CD4-positive, alpha-beta T cell (primary cell): ENCODE results near the gene SORCS2. TPM values are rescaled to one million over a fixed set of nuclear protein-coding genes. Genes with fewer than 3 reads are reported as not detected.
A peak's percentile ranks its signal among the peaks of the same experiment; 100 is the strongest.

ENCODE experiments used
- ATAC-seq: fragments of 200-7000 bp; cut with Tn5 transposase; one replicate; pipeline ENCODE4 v1.10.0; 2022; ENCODE audit warnings: mild to moderate bottlenecking; ENCODE audit not compliant: poor library complexity
- CTCF ChIA-PET: fragments of 350-600 bp; sonication (Branson Sonifier 250); formaldehyde crosslinking; loops from one replicate; lab custom pipeline; 2021; ENCODE audit warnings: antibody characterized with exemption, inconsistent platforms; lab: Charles Lee
- POLR2A ChIA-PET: fragments of 350-600 bp; sonication (Branson Sonifier 250); formaldehyde crosslinking; loops from one replicate; lab custom pipeline; 2021; ENCODE audit warnings: antibody characterized with exemption, inconsistent platforms; lab: Charles Lee
- DNase-seq, 14 experiments: peaks; one replicate each; pipeline ENCODE4 v3.0.0-alpha.2; 2013 to 2020; ENCODE audit warnings: mixed read lengths in 2 of 14
- H3K27ac ChIP-seq, 2 donors: one replicate each; pipeline versions ENCODE4 v1.5.1 to v1.7.0; 2013; ENCODE audit warnings: low read length in 2 of 2, low read depth in 1 of 2, mild to moderate bottlenecking in 1 of 2
- H3K27me3 ChIP-seq, 2 experiments: 1 replicate in 1 of 2; 2 replicates in 1 of 2; pipeline versions ENCODE4 v1.6.1 to v1.7.0; 2013; ENCODE audit warnings: low read length in 2 of 2, control low read depth in 1 of 2, mild to moderate bottlenecking in 1 of 2, moderate library complexity in 1 of 2; ENCODE audit not compliant: insufficient read depth in 2 of 2, control insufficient read depth in 1 of 2
- H3K36me3 ChIP-seq: one replicate; pipeline ENCODE4 v1.6.1; 2013; ENCODE audit warnings: low read length, control low read depth; ENCODE audit not compliant: insufficient read depth
- H3K4me1 ChIP-seq: one replicate; pipeline ENCODE4 v1.6.1; 2013; ENCODE audit warnings: low read length, control low read depth; ENCODE audit not compliant: insufficient read depth
- H3K4me3 ChIP-seq: one replicate; pipeline ENCODE4 v1.5.1; 2013; ENCODE audit warnings: mild to moderate bottlenecking, low read length, moderate library complexity
- H3K9me3 ChIP-seq, 2 experiments: 1 replicate in 1 of 2; 2 replicates in 1 of 2; pipeline versions ENCODE4 v1.6.1 to v1.7.0; 2013; ENCODE audit warnings: low read length in 2 of 2, mild to moderate bottlenecking in 2 of 2, control low read depth in 1 of 2, moderate library complexity in 1 of 2; ENCODE audit not compliant: control insufficient read depth in 1 of 2, insufficient read depth in 1 of 2
- H3K27ac Mint-ChIP-seq: one replicate; pipeline ENCODE4 v1.8.0; 2020; ENCODE audit warnings: mixed read lengths
- H3K27me3 Mint-ChIP-seq: one replicate; pipeline ENCODE4 v1.8.0; 2021; ENCODE audit warnings: mixed read lengths
- H3K36me3 Mint-ChIP-seq: one replicate; pipeline ENCODE4 v1.8.0; 2021; ENCODE audit warnings: low read depth, mixed read lengths
- H3K4me1 Mint-ChIP-seq: one replicate; pipeline ENCODE4 v1.8.0; 2021; ENCODE audit warnings: low read depth, mixed read lengths
- H3K4me3 Mint-ChIP-seq: one replicate; pipeline ENCODE4 v1.8.0; 2020; ENCODE audit warnings: mild to moderate bottlenecking, mixed read lengths
- H3K9me3 Mint-ChIP-seq: one replicate; pipeline ENCODE4 v1.8.0; 2020; ENCODE audit warnings: mixed read lengths
- intact Hi-C, 2 experiments: fragments of 100-400 bp; cut with DNase I in 1 of 2; cut with micrococcal nuclease in 1 of 2; formaldehyde crosslinking; loops; one replicate each; pipeline versions ENCODE4 v1.15.1 to v1.9.0; 2023 to 2025; cut with DNase I, micrococcal nuclease
- total RNA-seq, 174 experiments: library from RNA in 2 of 174; stranded (reverse) in 2 of 174; gene quantifications; one replicate each; pipeline ENCODE4 v1.2.3 and lab custom pipeline; 2021 to 2026
- TF ChIP-seq, protein P1 (sequence below): fragments of 200-600 bp; IDR thresholded peaks from one replicate; pipeline ENCODE4 v1.8.0; 2022; ENCODE audit warnings: antibody characterized with exemption, mild to moderate bottlenecking

The SORCS2 gene
- total RNA-seq, 2 experiments from 2014 or later, result not detected

DNA sequence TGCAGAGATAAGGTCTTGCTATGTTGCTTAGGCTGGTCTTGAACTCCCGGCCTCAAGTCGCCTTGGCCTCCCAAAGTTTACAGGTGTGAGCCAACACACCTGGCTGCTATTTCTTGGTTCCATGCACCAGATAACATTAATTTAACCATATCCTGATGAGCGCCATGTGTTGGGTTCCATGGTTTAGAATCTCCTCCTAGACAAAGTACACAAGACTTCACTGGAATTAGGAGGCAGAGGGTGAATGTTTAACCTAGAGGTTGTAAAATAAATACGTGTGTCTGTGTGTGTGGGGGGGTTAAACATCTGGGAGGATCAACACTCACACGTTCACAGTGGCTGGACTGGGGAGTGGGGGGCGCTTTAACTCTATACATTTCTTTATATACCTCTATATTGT, 32.4 kb upstream of the SORCS2 start:
- no peak overlapping the region for H3K27ac ChIP-seq
- H3K4me3 Mint-ChIP-seq, result no peak overlapping the region
- no peaks in the 10 kb centered on the region for H3K9me3 Mint-ChIP-seq
- DNase-seq (no peak), ATAC-seq (no peak)
- no peaks in the 10 kb centered on the region for H3K36me3 Mint-ChIP-seq
- no peak overlapping the region for H3K4me3 ChIP-seq
- TF ChIP-seq, protein P1, sequence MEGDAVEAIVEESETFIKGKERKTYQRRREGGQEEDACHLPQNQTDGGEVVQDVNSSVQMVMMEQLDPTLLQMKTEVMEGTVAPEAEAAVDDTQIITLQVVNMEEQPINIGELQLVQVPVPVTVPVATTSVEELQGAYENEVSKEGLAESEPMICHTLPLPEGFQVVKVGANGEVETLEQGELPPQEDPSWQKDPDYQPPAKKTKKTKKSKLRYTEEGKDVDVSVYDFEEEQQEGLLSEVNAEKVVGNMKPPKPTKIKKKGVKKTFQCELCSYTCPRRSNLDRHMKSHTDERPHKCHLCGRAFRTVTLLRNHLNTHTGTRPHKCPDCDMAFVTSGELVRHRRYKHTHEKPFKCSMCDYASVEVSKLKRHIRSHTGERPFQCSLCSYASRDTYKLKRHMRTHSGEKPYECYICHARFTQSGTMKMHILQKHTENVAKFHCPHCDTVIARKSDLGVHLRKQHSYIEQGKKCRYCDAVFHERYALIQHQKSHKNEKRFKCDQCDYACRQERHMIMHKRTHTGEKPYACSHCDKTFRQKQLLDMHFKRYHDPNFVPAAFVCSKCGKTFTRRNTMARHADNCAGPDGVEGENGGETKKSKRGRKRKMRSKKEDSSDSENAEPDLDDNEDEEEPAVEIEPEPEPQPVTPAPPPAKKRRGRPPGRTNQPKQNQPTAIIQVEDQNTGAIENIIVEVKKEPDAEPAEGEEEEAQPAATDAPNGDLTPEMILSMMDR, result no peak
- ChIA-PET POLR2A (no interaction called here), CTCF (no interaction called here)
- no peaks in the 10 kb centered on the region for H3K36me3 ChIP-seq
- no peaks in the 10 kb centered on the region for H3K27me3 ChIP-seq
- H3K27me3 Mint-ChIP-seq, result peaks cover 21% of the 10 kb centered on the region
- H3K4me1 Mint-ChIP-seq, result no peaks in the 10 kb centered on the region
- intact Hi-C loops, result no loop called here
- H3K27ac Mint-ChIP-seq, result no peak overlapping the region
- H3K4me1 ChIP-seq, result no peaks in the 10 kb centered on the region
- H3K9me3 ChIP-seq, result no peaks in the 10 kb centered on the region

DNA sequence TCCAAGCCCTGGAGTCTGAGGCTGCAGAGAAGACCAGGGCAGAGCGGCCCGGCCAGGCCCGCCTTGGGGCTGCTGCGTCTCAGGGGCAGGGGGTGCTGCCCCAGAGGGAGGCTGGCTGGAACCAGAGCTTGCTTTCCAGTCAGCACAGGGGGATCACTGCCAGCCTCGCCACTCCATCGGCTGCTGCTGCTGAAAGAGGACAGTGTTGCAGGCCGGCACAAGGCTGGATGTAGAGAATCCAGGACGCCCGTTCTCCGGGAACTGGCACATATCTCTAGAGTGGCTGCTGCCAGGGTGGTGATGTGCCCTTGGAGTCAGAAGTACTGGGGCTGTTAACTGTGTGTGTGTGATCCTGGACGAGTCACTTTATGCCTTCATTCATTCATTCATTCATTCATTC, 31.9 kb upstream of the SORCS2 start:
- CTCF ChIA-PET, result no interaction called here
- no peak for ATAC-seq
- Mint-ChIP-seq H3K27ac (no peak overlapping the region), H3K9me3 (no peaks in the 10 kb centered on the region), H3K27me3 (peaks cover 16% of the 10 kb centered on the region), H3K4me1 (no peaks in the 10 kb centered on the region), H3K4me3 (no peak overlapping the region), H3K36me3 (no peaks in the 10 kb centered on the region)
- H3K27ac ChIP-seq, result no peak overlapping the region
- no peaks in the 10 kb centered on the region for H3K4me1 ChIP-seq
- TF ChIP-seq, protein P1, result no peak
- POLR2A ChIA-PET, result no interaction called here
- peak in 1 of 14 experiments; percentile 8 for DNase-seq
- no peaks in the 10 kb centered on the region for H3K9me3 ChIP-seq
- no peaks in the 10 kb centered on the region for H3K27me3 ChIP-seq
- intact Hi-C loops, result no loop called here
- H3K4me3 ChIP-seq, result no peak overlapping the region
- no peaks in the 10 kb centered on the region for H3K36me3 ChIP-seq

DNA sequence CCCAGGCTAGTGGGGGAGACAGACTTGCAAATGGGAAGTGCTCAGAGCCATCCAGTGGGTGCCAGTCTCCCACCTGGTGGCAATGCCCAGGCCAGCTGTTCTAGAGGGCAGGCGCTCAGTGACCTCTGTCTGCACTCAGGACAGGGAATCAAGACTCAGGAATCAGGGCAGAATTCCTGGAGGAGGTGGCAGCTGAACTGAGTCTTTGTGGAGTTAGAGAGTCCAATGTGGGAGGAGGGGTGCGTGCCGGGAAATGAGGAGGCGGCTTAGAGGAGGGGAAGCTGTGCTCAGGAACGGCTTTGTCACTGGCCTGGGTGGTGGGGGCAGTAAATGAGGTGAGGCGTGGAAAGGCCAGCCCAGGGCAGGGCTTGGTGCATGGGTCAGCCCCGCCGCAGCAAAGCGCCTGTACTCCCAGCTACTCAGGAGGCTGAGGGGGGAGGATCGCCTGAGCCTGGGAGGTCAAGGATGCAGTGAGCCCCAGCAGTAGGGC, 31.3 kb upstream of the SORCS2 start:
- H3K36me3 ChIP-seq, result no peaks in the 10 kb centered on the region
- H3K27me3 Mint-ChIP-seq, result peaks cover 12% of the 10 kb centered on the region

More for the DNA sequence above, 31.3 kb upstream of the SORCS2 start:
- ATAC-seq (no peak), DNase-seq (peak in 1 of 14 experiments; percentile 28)
- Histone ChIP-seq H3K4me3 (no peak overlapping the region), H3K9me3 (no peaks in the 10 kb centered on the region), H3K27me3 (no peaks in the 10 kb centered on the region), H3K27ac (no peak overlapping the region), H3K4me1 (no peaks in the 10 kb centered on the region)
- intact Hi-C loops, result no loop called here
- H3K27ac Mint-ChIP-seq, result no peak overlapping the region
- POLR2A ChIA-PET, result no interaction called here
- TF ChIP-seq, protein P1, result no peak
- no peak overlapping the region for H3K4me3 Mint-ChIP-seq
- H3K9me3 Mint-ChIP-seq, result no peaks in the 10 kb centered on the region
- H3K4me1 Mint-ChIP-seq, result no peaks in the 10 kb centered on the region
- H3K36me3 Mint-ChIP-seq, result no peaks in the 10 kb centered on the region
- CTCF ChIA-PET, result no interaction called here
